B cell (primary cell): Measurements from ENCODE around the gene TRPM2. TPM values are rescaled to one million over a fixed set of nuclear protein-coding genes. Genes with fewer than 3 reads are reported as not detected.

Experiments
- ATAC-seq: fragments of 200-7000 bp; cut with Tn5 transposase; one replicate; pipeline ENCODE4 v1.10.0; 2021; ENCODE audit warnings: low read depth, mild to moderate bottlenecking, moderate number of reproducible peaks, moderate library complexity
- CTCF ChIA-PET: fragments of 350-600 bp; sonication (Branson Sonifier 250); formaldehyde crosslinking; loops from one replicate; lab custom pipeline; 2021; ENCODE audit warnings: antibody characterized with exemption, inconsistent platforms; lab: Charles Lee
- POLR2A ChIA-PET: fragments of 350-600 bp; sonication (Branson Sonifier 250); formaldehyde crosslinking; loops from one replicate; lab custom pipeline; 2021; ENCODE audit warnings: antibody characterized with exemption; lab: Charles Lee
- DNase-seq: peaks from one replicate; pipeline ENCODE4 v3.0.0; 2013
- H2AFZ ChIP-seq: 2 replicates; pipeline ENCODE4 v1.6.1; 2012; ENCODE audit warnings: mild to moderate bottlenecking, low read depth, low read length; ENCODE audit not compliant: insufficient read depth, poor library complexity, severe bottlenecking
- H3K27ac ChIP-seq, 2 donors: 1 replicate in 1 of 2; 2 replicates in 1 of 2; pipeline ENCODE4 v1.5.1; 2012 to 2013; ENCODE audit warnings: low read length in 2 of 2, mild to moderate bottlenecking in 2 of 2, moderate library complexity in 1 of 2
- H3K27me3 ChIP-seq, 4 experiments: fragments of 200-600 bp in 1 of 4; sonication (generic) in 1 of 4; replicated peaks in 1 of 4; 1 replicate in 2 of 4; 2 replicates in 2 of 4; pipeline versions ENCODE4 v1.6.1 to v1.7.0; 2013 to 2016; ENCODE audit warnings: low read length in 3 of 4, mild to moderate bottlenecking in 2 of 4, mixed read lengths in 1 of 4, moderate library complexity in 1 of 4; ENCODE audit not compliant: insufficient read depth in 4 of 4, control insufficient read depth in 3 of 4; ENCODE audit errors: control extremely low read depth in 1 of 4
- H3K36me3 ChIP-seq, 2 experiments: replicated peaks in 1 of 2; 1 replicate in 1 of 2; 2 replicates in 1 of 2; pipeline versions ENCODE4 v1.6.1 to v1.7.1; 2013; ENCODE audit warnings: low read length in 1 of 2; ENCODE audit not compliant: insufficient read depth in 2 of 2, control insufficient read depth in 1 of 2; ENCODE audit errors: control extremely low read depth in 1 of 2, extremely low read depth in 1 of 2
- H3K4me1 ChIP-seq, 2 donors: fragments of 200-600 bp in 1 of 2; sonication (generic) in 1 of 2; 1 replicate in 1 of 2; 2 replicates in 1 of 2; pipeline versions ENCODE4 v1.5.1 to v1.6.1; 2013 to 2017; ENCODE audit warnings: low read length in 2 of 2; ENCODE audit not compliant: control insufficient read depth in 2 of 2, insufficient read depth in 2 of 2
- H3K4me2 ChIP-seq: replicated peaks from 2 replicates; pipeline ENCODE3; 2012; ENCODE audit warnings: mild to moderate bottlenecking, low read depth, low read length; ENCODE audit not compliant: poor library complexity, severe bottlenecking
- H3K4me3 ChIP-seq, 5 experiments: fragments of 200-600 bp in 1 of 5; sonication (generic) in 1 of 5; 1 replicate in 3 of 5; 2 replicates in 2 of 5; pipeline versions ENCODE4 v1.5.1 to v1.7.0; 2011 to 2016; ENCODE audit warnings: low read length in 4 of 5, mild to moderate bottlenecking in 4 of 5, low read depth in 2 of 5, control low read depth in 1 of 5, moderate library complexity in 1 of 5; ENCODE audit not compliant: insufficient read depth in 1 of 5; ENCODE audit errors: control extremely low read depth in 1 of 5, extremely low read depth in 1 of 5
- H3K79me2 ChIP-seq: fragments of 200-600 bp; sonication (generic); one replicate; pipeline ENCODE4 v1.6.0; 2016; ENCODE audit warnings: low read length; ENCODE audit not compliant: control insufficient read depth, insufficient read depth
- H3K9ac ChIP-seq: fragments of 200-600 bp; sonication (generic); 2 replicates; pipeline ENCODE4 v1.6.1; 2017; ENCODE audit warnings: mild to moderate bottlenecking, low read length, moderate library complexity
- H3K9me3 ChIP-seq, 3 donors: one replicate each; pipeline versions ENCODE4 v1.6.1 to v1.7.1; 2013; ENCODE audit warnings: low read length in 2 of 3; ENCODE audit not compliant: control insufficient read depth in 2 of 3, insufficient read depth in 1 of 3; ENCODE audit errors: control extremely low read depth in 1 of 3
- H4K20me1 ChIP-seq: 2 replicates; pipeline ENCODE4 v1.6.0; 2012; ENCODE audit warnings: mild to moderate bottlenecking, low read length; ENCODE audit not compliant: insufficient read depth, control insufficient read depth, poor library complexity, severe bottlenecking
- H3K27ac Mint-ChIP-seq: one replicate; pipeline ENCODE4 v1.8.0; 2021; ENCODE audit warnings: mixed read lengths
- H3K27me3 Mint-ChIP-seq: one replicate; pipeline ENCODE4 v1.8.0; 2021; ENCODE audit warnings: mixed read lengths
- H3K4me1 Mint-ChIP-seq: one replicate; pipeline ENCODE4 v1.8.0; 2021; ENCODE audit warnings: mixed read lengths
- H3K4me3 Mint-ChIP-seq: one replicate; pipeline ENCODE4 v1.8.0; 2021; ENCODE audit warnings: mixed read lengths
- H3K9me3 Mint-ChIP-seq: one replicate; pipeline ENCODE4 v1.8.0; 2022; ENCODE audit warnings: mixed read lengths; ENCODE audit not compliant: insufficient read depth
- CTCF ChIP-seq: fragments of 200-600 bp; IDR thresholded peaks from one replicate; pipeline ENCODE4 v1.8.0; 2022; ENCODE audit warnings: antibody characterized with exemption, mild to moderate bottlenecking
- EZH2 ChIP-seq: IDR thresholded peaks from 2 replicates; pipeline ENCODE4 v1.6.1; 2012; ENCODE audit warnings: borderline replicate concordance, low read depth, mild to moderate bottlenecking, moderate library complexity, low read length; ENCODE audit not compliant: insufficient read depth, poor library complexity, severe bottlenecking
- WGBS: methylation state at CpG from one replicate; pipeline ENCODE4 v1.1.5; 2013; ENCODE audit warnings: missing lambda C conversion rate; ENCODE audit not compliant: insufficient coverage; 5-methylcytosine and 5-hydroxymethylcytosine counted together
- intact Hi-C: fragments of 100-400 bp; cut with micrococcal nuclease; formaldehyde crosslinking; loops from one replicate; pipeline ENCODE4 v1.10.0; 2022
- polyA plus RNA-seq: library from polyadenylated mRNA; depleted of rRNA; stranded (reverse); fragments of >200 nt; gene quantifications from 2 replicates; pipeline ENCODE4 v1.2.3, GENCODE V29; 2012
- total RNA-seq, 2 donors: library from RNA; stranded (reverse); fragments of 120-200 nt in 1 of 2; gene quantifications; 1 replicate in 1 of 2; 2 replicates in 1 of 2; pipeline versions ENCODE4 v1.2.3 to v1.2.4, GENCODE V29; 2013 to 2022

TRPM2 gene
- total and polyA plus RNA-seq, 2 donors (not counting 1 experiment from before 2014, with no cell fraction given) = 1.6 to 8.4 TPM

- intact Hi-C loops = no loop called here
- no peaks in the 10 kb centered on the region for H3K4me1 ChIP-seq
- H3K36me3 ChIP-seq = no peaks in the 10 kb centered on the region
- POLR2A ChIA-PET = no interaction called here
- H4K20me1 ChIP-seq = no peaks in the 10 kb centered on the region
- no peak overlapping the region for H3K27ac Mint-ChIP-seq
- H3K27me3 ChIP-seq = no peaks in the 10 kb centered on the region
- 83% methylated on average over 30 of the region's 30 CpGs for WGBS
- no peaks in the 10 kb centered on the region for H3K9me3 ChIP-seq
- no peaks in the 10 kb centered on the region for H3K27me3 Mint-ChIP-seq
- H3K9ac ChIP-seq = no peak overlapping the region
- no peak overlapping the region for H2AFZ ChIP-seq
- no peaks in the 10 kb centered on the region for H3K79me2 ChIP-seq
- CTCF ChIA-PET = no interaction called here
- DNase-seq (no peak), ATAC-seq (no peak)
- H3K4me3 ChIP-seq = no peak overlapping the region
- no peaks in the 10 kb centered on the region for H3K9me3 Mint-ChIP-seq
- H3K4me3 Mint-ChIP-seq = no peak overlapping the region
- H3K4me1 Mint-ChIP-seq = no peaks in the 10 kb centered on the region
- no peak overlapping the region for H3K4me2 ChIP-seq
- no peak overlapping the region for H3K27ac ChIP-seq
- no peak for TF ChIP-seq EZH2
- TF ChIP-seq CTCF = no peak
These were observed 110.3 kb downstream of the TRPM2 start for GRCh38 chr21:44463724-44464123.

GRCh38 chr21:44464351-44464750 lies 110.9 kb downstream of the TRPM2 start:
- Histone ChIP-seq H4K20me1 (no peaks in the 10 kb centered on the region), H3K4me1 (no peaks in the 10 kb centered on the region), H3K27me3 (no peaks in the 10 kb centered on the region), H3K4me2 (no peak overlapping the region), H3K27ac (no peak overlapping the region), H3K9ac (no peak overlapping the region), H3K79me2 (no peaks in the 10 kb centered on the region), H3K4me3 (no peak overlapping the region), H3K36me3 (no peaks in the 10 kb centered on the region), H2AFZ (no peak overlapping the region), H3K9me3 (no peaks in the 10 kb centered on the region)
- ChIA-PET CTCF (no interaction called here), POLR2A (no interaction called here)
- Mint-ChIP-seq H3K4me1 (no peaks in the 10 kb centered on the region), H3K9me3 (no peaks in the 10 kb centered on the region), H3K27me3 (no peaks in the 10 kb centered on the region), H3K4me3 (no peak overlapping the region), H3K27ac (no peak overlapping the region)
- TF ChIP-seq EZH2 (no peak), CTCF (no peak)
- WGBS = 86% methylated on average over 9 of the region's 12 CpGs
- no peak for ATAC-seq
- intact Hi-C loops = no loop called here
- DNase-seq = no peak
